K562 (cell line): Measurements from ENCODE around the gene POLD4. TPM values are rescaled to one million over a fixed set of nuclear protein-coding genes. Genes with fewer than 3 reads are reported as not detected.

ENCODE experiments used
- CXXC5 ChIP-seq: fragments of 250-450 bp; sonication (Bioruptor Pico); IDR thresholded peaks from 2 replicates; pipeline ENCODE4 v1.8.0; 2022; ENCODE audit warnings: inconsistent platforms, mild to moderate bottlenecking, moderate library complexity
- SMAD4 ChIP-seq: fragments of 250-450 bp; sonication (Bioruptor Pico); conservative IDR thresholded peaks from 2 replicates; pipeline ENCODE4 v1.8.0; 2021; ENCODE audit warnings: inconsistent platforms, mild to moderate bottlenecking, moderate library complexity
- polyA plus RNA-seq, 8 experiments: library from polyadenylated mRNA; depleted of rRNA in 4 of 8; stranded (reverse) in 5 of 8; unstranded in 3 of 8; fragments of >200 nt; fragmentation: Nextera tagmentation in 2 of 8; fragmentation: Illumina TruSeq in 1 of 8; extraction: Ambion mirVana in 2 of 8; extraction: Trizol in 1 of 8; gene quantifications; 2 replicates each; pipeline versions ENCODE4 v1.2.1 to v1.2.3, GENCODE V29; 2011 to 2014; ENCODE audit warnings: inconsistent platforms in 1 of 8, missing spikeins in 1 of 8
- total RNA-seq, 7 experiments: library from RNA; depleted of rRNA in 6 of 7; stranded (reverse); fragments of >200 nt in 6 of 7; fragmentation: Illumina TruSeq in 2 of 7; extraction: Trizol in 2 of 7; gene quantifications; 2 replicates each; pipeline versions ENCODE4 v1.2.1 to v1.2.3, GENCODE V29; 2011 to 2021; ENCODE audit warnings: low replicate concordance in 1 of 7
- TF ChIP-seq, protein P1 (sequence below): fragments of 250-450 bp; sonication (Bioruptor Pico); IDR thresholded peaks from 2 replicates; pipeline ENCODE4 v1.8.0; 2022; ENCODE audit warnings: moderate library complexity, mild to moderate bottlenecking, inconsistent platforms
- TF ChIP-seq, protein P2 (sequence below), 2 experiments: fragments of 450-650 bp; IDR thresholded peaks; 2 replicates each; pipeline ENCODE4 v1.6.1; 2018; ENCODE audit warnings: mild to moderate bottlenecking in 2 of 2, low read depth in 1 of 2; ENCODE audit not compliant: partially characterized antibody in 2 of 2

The POLD4 gene
- total and polyA plus RNA-seq, 9 of the 15 experiments (the other 6 are each of a cell fraction or from before 2014, with no cell fraction given): 5.8 to 64.5 (median 18.3) TPM

DNA sequence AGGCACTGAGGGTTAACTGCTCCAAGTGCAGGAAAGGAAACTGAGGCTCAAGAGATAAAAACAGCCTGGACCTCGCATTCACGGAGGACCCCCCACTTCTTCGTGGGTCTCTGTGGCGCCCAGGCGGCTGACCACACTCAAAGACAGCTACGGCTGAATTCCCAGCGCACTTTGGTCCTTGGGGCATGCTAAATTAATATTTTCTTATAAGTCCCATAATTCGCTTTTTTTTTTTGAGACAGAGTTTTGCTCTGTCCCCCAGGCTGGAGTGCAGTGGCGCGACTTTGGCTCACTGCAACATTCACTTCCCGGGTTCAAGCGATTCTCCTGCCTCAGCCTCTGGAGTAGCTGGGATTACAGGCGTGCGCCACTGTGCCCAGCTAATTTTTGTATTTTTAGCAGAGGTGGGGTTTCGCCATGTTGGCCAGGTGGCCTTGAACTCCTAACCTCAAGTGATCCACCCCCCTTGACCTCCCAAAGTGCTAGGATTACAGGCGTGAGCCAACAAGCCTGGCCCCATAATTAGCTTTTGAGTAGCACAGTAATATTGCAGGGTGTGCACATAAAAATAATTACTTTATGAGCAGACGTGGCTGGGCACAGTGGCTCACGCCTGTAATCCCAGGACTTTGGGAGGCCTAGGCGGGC, 49.0 kb upstream of the POLD4 start (continued):
- TF ChIP-seq, protein P1, sequence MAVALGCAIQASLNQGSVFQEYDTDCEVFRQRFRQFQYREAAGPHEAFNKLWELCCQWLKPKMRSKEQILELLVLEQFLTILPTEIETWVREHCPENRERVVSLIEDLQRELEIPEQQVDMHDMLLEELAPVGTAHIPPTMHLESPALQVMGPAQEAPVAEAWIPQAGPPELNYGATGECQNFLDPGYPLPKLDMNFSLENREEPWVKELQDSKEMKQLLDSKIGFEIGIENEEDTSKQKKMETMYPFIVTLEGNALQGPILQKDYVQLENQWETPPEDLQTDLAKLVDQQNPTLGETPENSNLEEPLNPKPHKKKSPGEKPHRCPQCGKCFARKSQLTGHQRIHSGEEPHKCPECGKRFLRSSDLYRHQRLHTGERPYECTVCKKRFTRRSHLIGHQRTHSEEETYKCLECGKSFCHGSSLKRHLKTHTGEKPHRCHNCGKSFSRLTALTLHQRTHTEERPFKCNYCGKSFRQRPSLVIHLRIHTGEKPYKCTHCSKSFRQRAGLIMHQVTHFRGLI: 0 out of 2 replicates have a peak, but pooled peaks have one; percentile 63
- peak; percentile 16; the same call in 1 of the 2 replicates for TF ChIP-seq CXXC5 (CRISPR knock-in tag)
- TF ChIP-seq, protein P2, sequence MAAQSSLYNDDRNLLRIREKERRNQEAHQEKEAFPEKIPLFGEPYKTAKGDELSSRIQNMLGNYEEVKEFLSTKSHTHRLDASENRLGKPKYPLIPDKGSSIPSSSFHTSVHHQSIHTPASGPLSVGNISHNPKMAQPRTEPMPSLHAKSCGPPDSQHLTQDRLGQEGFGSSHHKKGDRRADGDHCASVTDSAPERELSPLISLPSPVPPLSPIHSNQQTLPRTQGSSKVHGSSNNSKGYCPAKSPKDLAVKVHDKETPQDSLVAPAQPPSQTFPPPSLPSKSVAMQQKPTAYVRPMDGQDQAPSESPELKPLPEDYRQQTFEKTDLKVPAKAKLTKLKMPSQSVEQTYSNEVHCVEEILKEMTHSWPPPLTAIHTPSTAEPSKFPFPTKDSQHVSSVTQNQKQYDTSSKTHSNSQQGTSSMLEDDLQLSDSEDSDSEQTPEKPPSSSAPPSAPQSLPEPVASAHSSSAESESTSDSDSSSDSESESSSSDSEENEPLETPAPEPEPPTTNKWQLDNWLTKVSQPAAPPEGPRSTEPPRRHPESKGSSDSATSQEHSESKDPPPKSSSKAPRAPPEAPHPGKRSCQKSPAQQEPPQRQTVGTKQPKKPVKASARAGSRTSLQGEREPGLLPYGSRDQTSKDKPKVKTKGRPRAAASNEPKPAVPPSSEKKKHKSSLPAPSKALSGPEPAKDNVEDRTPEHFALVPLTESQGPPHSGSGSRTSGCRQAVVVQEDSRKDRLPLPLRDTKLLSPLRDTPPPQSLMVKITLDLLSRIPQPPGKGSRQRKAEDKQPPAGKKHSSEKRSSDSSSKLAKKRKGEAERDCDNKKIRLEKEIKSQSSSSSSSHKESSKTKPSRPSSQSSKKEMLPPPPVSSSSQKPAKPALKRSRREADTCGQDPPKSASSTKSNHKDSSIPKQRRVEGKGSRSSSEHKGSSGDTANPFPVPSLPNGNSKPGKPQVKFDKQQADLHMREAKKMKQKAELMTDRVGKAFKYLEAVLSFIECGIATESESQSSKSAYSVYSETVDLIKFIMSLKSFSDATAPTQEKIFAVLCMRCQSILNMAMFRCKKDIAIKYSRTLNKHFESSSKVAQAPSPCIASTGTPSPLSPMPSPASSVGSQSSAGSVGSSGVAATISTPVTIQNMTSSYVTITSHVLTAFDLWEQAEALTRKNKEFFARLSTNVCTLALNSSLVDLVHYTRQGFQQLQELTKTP (IDR thresholded peaks at IDR 0.05; ENCODE audit: low read depth in 1 of 2, partially characterized antibody in 2 of 2): peak; percentile 48 to 57
- TF ChIP-seq SMAD4 (CRISPR knock-in tag): peak; percentile 60
